HG03565 (cell line): ENCODE results near the gene KRT9.
"Not testable (repeated sequence)": the region's sequence is repeated elsewhere in the genome, so short reads cannot be mapped to it uniquely, and the experiment has no call there.

Source experiments
- ATAC-seq: cut with Tn5 transposase; IDR thresholded peaks from one replicate; pipeline ENCODE4 v1.9.1; 2021; ENCODE audit warnings: mild to moderate bottlenecking, moderate library complexity; ENCODE audit not compliant: unreplicated experiment

Gene KRT9

GRCh38 chr17:41548844-41549595 is 22.8 kb downstream of the KRT9 start:
- ATAC-seq: no peak

GRCh38 chr17:41547921-41548843 is 23.7 kb downstream of the KRT9 start:
- no peak for ATAC-seq

GRCh38 chr17:41547378-41547841 is 24.4 kb downstream of the KRT9 start:
- ATAC-seq: no peak

GRCh38 chr17:41546819-41547218 is 25.0 kb downstream of the KRT9 start:
- ATAC-seq: no peak

GRCh38 chr17:41545829-41546410 is 25.9 kb downstream of the KRT9 start:
- ATAC-seq: no peak

GRCh38 chr17:41544935-41545334 is 26.9 kb downstream of the KRT9 start:
- ATAC-seq: no peak

GRCh38 chr17:41544491-41544892 is 27.4 kb downstream of the KRT9 start:
- ATAC-seq: no peak

- ATAC-seq: not testable (repeated sequence)
Observed at GRCh38 chr17:41542786-41543185, 29.1 kb downstream of the KRT9 start.

GRCh38 chr17:41542357-41542756 is 29.5 kb downstream of the KRT9 start:
- ATAC-seq: no peak

GRCh38 chr17:41540921-41541625 is 30.8 kb downstream of the KRT9 start:
- no peak for ATAC-seq

- no peak for ATAC-seq
Observed at GRCh38 chr17:41539979-41540701, 31.7 kb downstream of the KRT9 start.

- ATAC-seq: no peak
Observed at GRCh38 chr17:41539071-41539492, 32.8 kb downstream of the KRT9 start.

- no peak for ATAC-seq
Observed at GRCh38 chr17:41538565-41538991, 33.3 kb downstream of the KRT9 start.

GRCh38 chr17:41537990-41538389 is 33.9 kb downstream of the KRT9 start:
- no peak for ATAC-seq

- ATAC-seq: no peak
Observed at GRCh38 chr17:41537614-41537954, 34.3 kb downstream of the KRT9 start.

- no peak for ATAC-seq
Observed at GRCh38 chr17:41536741-41537613, 34.9 kb downstream of the KRT9 start.

- ATAC-seq: no peak
Observed at GRCh38 chr17:41535764-41536481, 35.9 kb downstream of the KRT9 start.

- no peak for ATAC-seq
Observed at GRCh38 chr17:41534899-41535546, 36.8 kb downstream of the KRT9 start.
